Measurements from ENCODE around the gene CWC15.
"Not testable (repeated sequence)": the region's sequence is repeated elsewhere in the genome, so short reads cannot be mapped to it uniquely, and the experiment has no call there.

CWC15 gene

GRCh38 chr11:94954753-94955152 is 18.6 kb downstream of the CWC15 start:
- DNase-seq (ENCODE audit: low read depth in 2 of 2), result no peak

DNA sequence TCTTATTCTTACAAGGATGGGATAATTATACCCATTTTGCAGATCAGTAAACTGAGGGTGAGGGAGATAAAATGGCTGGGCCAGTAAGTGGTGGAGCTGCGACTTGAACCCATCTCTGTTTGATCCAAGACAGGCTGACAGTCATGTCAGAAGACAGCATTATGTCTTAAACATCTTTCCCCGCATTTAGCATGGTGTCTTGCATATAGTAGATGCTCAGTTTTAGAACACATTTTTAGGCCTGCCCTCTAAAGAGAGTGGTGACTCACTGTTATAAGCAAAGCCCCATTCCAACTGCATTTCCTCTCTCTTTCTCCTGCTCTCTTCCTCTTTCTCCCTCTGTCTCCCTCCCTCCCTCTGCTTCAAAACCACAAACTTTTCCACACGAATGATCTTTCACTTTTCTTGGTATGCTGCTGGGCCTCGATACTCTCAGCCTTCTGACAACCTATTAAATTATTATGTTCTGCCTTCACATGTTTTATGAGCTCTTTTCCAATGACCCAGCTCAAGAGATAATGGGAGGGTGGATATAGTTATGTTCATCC is 25.2 kb downstream of the CWC15 start:
- no peak for DNase-seq (ENCODE audit: low read depth in 2 of 2)

DNA sequence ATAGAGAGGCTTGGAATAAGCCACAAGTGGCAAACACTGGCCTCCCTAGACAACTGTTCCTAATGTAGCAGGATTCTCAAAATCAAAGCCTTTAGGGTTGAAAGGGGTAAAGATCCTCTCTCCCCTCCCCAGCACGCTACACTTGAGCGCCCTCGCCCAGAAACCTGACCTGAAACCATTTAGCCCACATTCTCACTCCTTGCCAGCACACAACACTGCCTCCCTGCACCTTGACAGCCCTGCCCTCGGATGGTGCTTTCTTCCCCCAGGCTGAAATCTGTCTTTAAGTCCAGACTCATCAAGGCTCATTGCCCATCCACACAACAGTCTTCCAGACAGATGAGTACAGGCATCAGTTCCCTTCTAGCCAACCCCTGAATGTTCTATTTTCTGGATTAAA is 26.5 kb downstream of the CWC15 start:
- no peak for DNase-seq (ENCODE audit: low read depth in 2 of 2)

DNA sequence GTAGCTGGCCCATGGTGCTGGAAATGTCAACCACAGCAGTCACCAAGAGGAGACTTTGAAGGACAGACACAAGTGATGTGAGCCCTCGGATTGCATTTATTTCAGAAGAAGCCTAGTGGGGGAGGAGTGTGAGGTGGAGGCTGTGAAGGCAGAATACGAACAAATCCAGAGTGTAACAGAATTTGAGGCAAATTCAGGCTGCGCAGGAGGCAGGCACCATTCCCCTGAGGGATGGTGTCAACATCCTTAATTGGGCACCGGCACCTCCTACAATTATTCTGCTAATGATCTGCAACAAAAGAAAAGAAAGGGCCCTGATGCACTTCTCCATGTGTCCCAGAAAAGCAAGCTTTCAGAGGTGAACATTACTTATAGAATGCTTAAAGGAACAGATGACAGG is 32.2 kb downstream of the CWC15 start:
- DNase-seq (ENCODE audit: low read depth in 2 of 2), result no peak

DNA sequence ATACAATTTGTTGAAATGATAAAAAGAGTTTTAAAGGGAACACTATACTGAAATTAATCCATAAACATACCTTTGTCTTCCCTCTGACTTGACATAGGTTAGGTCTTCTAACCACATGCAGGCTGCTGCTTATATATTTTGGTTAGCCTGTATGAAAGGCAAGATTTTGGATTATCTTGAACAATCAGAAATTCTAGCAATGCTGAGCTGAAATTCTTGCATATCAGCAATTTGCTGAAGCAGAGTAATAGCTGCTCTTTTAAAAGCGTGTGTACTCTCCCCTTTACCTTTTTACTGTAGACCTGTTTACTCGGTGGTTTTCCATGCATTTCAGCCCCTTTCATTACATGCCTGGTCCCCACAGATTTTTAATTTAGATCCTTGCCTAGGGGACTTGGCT is 34.0 kb downstream of the CWC15 start:
- DNase-seq (ENCODE audit: low read depth in 2 of 2), result no peak

DNA sequence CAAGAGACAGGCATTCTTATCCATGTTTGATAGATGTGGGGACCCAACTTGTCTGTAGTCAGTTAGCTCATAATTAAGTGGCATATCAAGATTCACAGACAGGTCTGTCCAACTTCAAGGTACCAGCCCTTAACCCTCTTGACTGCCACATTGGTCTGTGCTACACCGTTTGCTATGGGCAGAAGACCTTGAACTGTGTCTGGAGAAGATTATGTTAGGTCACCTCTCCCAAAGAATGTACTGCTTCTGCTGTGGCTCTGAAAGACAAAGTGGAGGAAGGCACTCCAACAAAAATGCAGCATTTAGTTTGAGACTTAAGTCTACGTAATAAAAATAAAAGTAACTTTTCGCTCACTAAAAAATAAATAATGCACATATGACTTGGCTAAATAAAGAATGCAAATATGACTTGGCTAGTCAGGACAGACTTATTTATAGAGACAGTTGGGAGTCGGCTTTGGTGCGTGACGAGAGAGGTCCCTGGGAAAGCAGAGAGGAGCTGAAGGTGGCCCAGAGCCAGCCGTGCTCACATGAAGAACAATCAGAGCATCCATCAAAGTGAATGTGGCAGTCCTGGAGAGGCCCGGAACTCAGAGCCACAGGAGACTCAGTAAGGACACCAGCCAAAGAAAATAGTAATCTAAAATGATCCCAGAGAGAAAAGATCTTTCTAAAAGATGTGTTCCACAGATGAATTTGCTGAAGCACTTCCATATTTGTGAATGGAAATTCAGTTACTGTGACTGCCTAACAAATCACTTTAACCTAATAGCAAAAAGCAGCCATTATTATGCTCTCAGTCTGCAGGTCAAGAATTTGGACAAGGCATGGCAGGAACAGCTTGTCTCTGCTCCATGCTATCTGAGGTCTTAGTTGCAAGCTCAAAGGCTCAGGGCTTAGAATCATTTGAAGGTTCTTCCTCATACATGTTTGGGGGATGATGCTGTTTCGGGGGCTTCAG is 35.0 kb downstream of the CWC15 start:
- no peak for DNase-seq (ENCODE audit: low read depth in 2 of 2)

GRCh38 chr11:94934846-94935245 is 38.5 kb downstream of the CWC15 start:
- DNase-seq (ENCODE audit: low read depth in 2 of 2), result no peak

GRCh38 chr11:94934362-94934761 is 39.0 kb downstream of the CWC15 start:
- DNase-seq (ENCODE audit: low read depth in 2 of 2), result no peak

GRCh38 chr11:94933223-94934130 is 39.9 kb downstream of the CWC15 start:
- DNase-seq (ENCODE audit: low read depth in 2 of 2), result no peak

DNA sequence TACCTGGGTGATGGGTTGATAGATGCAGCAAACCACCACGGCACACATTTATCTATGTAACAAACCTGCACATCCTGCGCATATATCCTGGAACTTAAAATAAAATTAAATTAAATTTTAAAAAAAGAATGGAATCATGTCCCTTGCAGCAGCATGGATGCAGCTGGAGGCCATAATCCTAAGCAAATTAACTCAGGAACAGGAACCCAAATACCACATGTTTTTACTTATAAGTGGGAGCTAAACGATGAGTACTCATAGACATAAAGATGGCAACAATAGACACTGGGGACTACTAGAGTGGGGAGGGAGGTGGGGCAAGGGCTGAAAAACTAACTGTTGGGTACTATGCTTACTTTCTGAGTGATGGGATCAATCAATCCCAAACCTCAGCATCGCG is 40.9 kb downstream of the CWC15 start:
- no peak for DNase-seq (ENCODE audit: low read depth in 2 of 2)

DNA sequence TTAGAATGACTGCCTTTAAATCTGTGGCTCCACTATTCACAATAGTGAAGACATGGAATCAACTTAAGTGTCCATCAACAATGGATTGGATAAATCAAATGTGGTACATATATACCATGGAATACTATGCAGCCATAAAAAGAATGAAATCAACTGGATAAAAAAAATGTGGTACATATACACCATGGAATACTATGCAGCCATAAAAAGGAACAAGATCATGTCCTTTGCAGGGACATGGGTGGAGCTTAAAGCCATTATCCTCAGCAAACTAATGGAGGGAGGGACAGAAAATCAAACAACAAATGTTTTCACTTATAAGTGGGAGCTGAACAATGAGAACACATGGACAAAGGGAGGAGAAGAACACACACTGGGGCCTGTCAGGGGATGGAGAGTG is 41.3 kb downstream of the CWC15 start:
- DNase-seq (ENCODE audit: low read depth in 2 of 2), result not testable (repeated sequence)

GRCh38 chr11:94928117-94928990 is 45.0 kb downstream of the CWC15 start:
- no peak for DNase-seq (ENCODE audit: low read depth in 2 of 2)

GRCh38 chr11:94926698-94927237 is 46.6 kb downstream of the CWC15 start:
- no peak for DNase-seq (ENCODE audit: low read depth in 2 of 2)

GRCh38 chr11:94926271-94926625 is 47.1 kb downstream of the CWC15 start:
- no peak for DNase-seq (ENCODE audit: low read depth in 2 of 2)

DNA sequence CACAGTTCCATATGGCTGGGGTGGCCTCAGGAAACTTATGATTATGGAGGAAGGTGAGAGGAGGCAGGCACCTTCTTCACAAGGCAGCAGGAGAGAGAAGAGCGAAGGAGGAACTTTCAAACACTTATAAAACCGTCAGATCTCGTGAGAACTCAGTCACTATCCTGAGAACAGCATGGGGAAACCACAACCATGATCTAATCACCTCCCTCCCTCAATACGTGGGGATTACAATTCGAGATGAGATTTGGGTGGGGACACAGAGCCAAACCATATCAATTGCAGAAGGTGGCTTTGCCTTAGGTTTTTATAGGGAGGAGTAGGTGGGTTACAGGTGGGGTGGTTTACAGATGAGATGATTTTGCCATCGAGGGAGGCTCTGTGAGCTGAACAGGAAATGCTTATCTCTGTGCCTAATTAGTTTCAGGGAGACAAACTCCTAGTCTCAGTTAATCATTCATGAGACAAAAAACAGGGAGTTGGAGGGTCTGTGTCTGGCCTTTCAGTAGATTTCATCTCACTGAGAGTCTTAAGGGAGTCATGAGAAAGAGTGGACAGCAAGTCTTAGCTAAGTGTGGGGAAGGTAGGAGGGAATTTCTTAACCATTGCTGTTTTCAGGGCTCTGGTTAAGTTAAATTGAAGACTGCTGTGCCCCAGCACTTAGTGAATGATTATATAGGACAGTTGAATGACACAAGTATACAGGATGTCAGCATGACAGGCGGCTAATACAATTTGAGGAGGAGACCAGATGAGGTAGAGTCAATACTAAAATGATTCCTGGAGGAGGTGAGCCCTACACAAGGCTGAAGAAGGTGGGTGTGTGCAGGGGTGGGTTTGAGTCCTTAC is 47.7 kb downstream of the CWC15 start:
- no peak for DNase-seq (ENCODE audit: low read depth in 2 of 2)

- no peak for DNase-seq (ENCODE audit: low read depth in 2 of 2)
Measured at GRCh38 chr11:94924612-94925011, 48.7 kb downstream of the CWC15 start.

- DNase-seq (ENCODE audit: low read depth in 2 of 2), result no peak
Measured at GRCh38 chr11:94924171-94924572, 49.2 kb downstream of the CWC15 start.

DNA sequence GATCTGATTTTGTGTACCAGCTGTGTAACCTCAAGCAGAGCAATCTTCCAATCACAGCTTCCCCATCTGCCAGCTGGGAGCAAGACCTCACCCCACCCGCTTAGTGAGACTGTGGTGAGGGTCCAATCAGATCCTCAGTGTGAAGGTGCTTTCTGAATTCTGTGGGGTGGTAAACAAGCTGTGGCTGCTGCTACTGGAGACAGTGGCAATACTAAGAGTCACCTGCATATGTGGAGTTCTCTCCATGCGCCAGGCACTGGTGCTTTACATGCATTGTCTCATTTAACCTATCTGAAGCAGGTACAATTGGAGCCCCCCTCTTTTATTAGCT is 50.4 kb downstream of the CWC15 start:
- no peak for DNase-seq (ENCODE audit: low read depth in 2 of 2)

- no peak for DNase-seq (ENCODE audit: low read depth in 2 of 2)
Measured at GRCh38 chr11:94922321-94923003, 50.9 kb downstream of the CWC15 start.

DNA sequence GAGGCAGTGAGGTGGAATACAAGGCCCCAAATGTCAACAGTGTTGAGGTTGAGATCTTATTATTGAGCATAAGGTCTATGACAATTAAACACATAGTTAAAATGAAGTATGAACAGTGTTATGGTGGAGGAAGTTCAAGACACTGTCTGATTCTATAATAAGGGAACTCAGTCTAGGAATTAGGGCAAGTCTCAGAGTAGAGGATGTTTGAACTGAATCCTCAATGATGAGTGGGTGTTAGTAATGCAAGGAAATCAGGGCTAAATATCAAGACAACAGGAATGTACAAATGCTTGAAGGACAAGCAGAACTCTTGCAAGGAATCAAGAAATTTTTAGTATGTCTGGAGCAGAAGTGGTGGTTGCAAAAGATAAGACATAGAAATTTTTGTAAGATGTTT is 53.0 kb downstream of the CWC15 start:
- DNase-seq (ENCODE audit: low read depth in 2 of 2), result no peak

Measured in stimulated activated CD8-positive, alpha-beta memory T cell treated with anti-CD3 and anti-CD28 coated beads, Interleukin-2, amount 100 ng/mL, for 1 hour (primary cell).